Stimulated activated CD8-positive, alpha-beta memory T cell treated with anti-CD3 and anti-CD28 coated beads, Interleukin-7, amount 100 ng/mL, for 24 hours (primary cell): ENCODE data around the gene ARHGEF4.

Experiments
- DNase-seq: peaks from one replicate; pipeline ENCODE4 v3.0.0-alpha.2; 2020; ENCODE audit warnings: low read depth

The ARHGEF4 gene

GRCh38 chr2:131039535-131039907, 202.8 kb downstream of the ARHGEF4 start:
- no peak for DNase-seq

- no peak for DNase-seq
Measured at GRCh38 chr2:131039908-131040660, 203.4 kb downstream of the ARHGEF4 start.

DNA sequence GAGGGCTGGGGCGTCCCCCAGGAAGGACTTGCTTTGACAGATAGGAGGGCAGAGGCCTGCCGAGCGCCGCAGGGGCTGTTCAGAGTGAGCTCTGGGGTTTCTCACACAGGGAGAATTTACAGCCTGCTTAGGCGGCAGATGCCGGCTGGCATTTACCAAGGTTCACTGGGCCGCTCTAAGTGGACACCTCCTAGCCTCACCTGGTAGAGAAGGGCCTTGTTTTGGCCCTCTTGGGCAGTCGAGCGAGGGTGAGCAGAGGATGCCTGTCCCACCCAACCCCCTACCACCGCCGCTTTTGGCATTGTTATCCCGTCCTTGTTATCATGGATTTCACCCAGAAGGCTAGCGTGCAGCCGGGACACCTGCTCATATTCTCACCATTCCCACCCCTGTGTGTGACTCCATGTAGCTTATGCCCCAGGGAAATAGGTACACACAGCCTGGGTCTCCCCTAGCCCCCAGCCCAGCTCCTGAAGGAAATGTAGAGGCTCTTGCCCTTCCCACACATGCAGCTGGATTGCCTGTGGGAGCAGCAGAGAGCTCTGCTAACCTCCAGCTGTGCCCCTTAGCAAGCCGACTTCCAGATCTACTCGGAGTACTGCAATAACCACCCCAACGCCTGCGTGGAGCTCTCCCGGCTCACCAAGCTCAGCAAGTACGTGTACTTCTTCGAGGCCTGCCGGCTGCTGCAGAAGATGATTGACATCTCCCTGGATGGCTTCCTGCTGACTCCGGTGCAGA, 204.1 kb downstream of the ARHGEF4 start:
- no peak for DNase-seq

DNA sequence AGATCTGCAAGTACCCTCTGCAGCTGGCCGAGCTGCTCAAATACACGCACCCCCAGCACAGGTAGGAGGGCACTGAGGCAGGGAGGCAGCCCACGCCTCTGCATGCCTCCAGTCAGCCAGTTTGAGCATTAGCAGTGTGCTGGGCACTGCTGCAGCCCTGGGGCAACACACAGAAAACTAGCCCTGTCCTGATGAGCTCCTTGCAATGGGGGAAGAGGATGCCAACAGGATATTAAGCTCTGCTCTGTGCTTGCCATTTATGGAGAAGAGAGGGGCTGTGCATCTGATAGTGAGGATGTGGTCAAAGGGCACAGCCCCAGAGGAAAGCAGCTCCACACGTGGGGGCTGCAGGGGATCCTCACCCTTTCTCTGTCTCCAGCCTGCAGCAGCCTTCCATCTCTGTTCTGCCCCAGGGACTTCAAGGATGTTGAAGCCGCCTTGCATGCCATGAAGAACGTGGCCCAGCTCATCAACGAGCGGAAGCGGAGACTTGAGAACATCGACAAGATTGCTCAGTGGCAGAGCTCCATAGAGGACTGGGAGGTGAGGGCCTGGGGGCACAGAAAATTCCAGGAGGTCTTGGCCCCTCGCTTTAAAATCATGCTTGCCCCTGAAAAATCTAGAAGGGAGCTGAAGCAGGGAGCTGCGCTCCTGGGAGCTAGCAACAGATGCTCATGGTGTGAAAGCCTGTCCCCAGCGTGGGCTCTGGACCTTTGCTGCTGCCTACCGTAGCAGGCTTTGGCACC, 204.9 kb downstream of the ARHGEF4 start:
- DNase-seq: no peak

GRCh38 chr2:131042148-131042775, 205.5 kb downstream of the ARHGEF4 start:
- DNase-seq: no peak

- DNase-seq: no peak
Measured at GRCh38 chr2:131043199-131044074, 206.7 kb downstream of the ARHGEF4 start.

- DNase-seq: no peak
Measured at GRCh38 chr2:131044075-131044756, 207.5 kb downstream of the ARHGEF4 start.

- no peak for DNase-seq
Measured at GRCh38 chr2:131044757-131045150, 208.0 kb downstream of the ARHGEF4 start.

DNA sequence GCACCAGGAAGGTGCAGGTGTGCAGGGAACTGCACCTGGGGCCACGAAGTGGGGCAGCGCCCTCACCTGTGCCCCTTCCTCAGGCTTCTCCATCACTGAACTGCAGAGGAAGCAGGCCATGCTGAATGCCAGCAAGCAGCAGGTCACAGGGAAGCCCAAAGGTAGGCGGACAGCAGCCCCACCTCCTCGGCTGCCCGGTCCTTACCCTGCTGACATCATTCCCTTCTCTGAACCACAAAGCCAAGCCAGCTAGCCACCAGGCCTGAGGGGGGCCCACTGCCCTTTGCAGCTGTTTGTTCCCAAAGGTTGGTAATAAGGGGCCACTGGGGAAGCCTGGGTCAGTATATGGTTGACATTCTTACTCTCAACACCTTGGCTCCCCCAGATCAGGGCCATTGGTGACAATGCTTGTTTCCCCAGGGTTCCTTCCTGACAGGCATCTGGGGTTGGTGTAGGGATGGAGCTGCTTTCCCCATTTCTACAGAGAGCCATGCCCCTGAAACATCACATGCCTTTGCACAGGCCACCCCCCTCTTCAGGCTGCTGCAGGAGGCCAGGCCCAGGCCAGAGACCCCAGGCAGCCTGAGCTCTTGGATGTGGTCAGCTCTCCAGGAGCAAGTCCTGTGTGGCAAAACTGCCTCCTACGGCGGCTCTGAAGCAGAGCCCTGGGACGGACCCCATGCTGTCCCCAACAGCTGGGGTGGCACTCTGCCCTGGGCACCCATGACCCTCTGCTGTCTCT, 208.7 kb downstream of the ARHGEF4 start:
- DNase-seq: no peak

GRCh38 chr2:131046028-131046917, 209.6 kb downstream of the ARHGEF4 start:
- DNase-seq: no peak

DNA sequence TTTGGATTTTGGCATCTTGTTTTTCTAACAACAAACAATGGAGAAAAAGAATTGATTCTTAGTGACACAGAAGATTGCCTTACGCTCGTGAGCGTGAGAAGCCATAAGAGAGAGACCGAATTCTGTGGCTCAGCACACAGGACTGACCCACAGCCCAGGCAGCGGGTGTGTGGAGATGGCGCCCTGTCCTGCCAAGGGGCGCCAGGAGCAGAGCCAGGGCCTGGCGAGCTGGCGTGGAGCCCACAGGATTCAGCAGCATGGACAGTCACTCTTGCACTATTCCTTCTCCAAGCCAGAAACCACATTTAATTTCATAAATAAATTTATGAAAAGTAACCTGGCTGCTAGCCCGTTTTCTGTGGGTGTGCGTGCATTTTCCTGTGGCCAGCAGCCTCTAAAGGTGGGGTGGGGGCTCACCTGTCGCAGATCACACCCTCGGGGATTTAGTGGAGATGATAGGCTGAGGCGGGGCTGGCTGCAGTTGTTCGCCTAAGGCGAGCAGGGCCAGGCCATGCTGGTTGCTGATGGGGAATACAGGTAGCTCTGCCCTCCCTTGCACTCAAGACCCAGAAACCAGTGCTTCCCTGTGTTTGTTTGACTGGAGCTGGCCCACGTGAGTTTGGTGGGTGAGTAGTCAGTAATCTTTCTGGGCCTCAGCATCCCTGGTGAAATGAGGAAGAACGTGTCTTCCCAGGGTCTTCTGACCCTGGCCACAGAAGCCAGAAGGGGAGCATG, 210.4 kb downstream of the ARHGEF4 start:
- no peak for DNase-seq

GRCh38 chr2:131047920-131048560, 211.3 kb downstream of the ARHGEF4 start:
- no peak for DNase-seq

GRCh38 chr2:131048641-131049040, 211.9 kb downstream of the ARHGEF4 start:
- DNase-seq: no peak

GRCh38 chr2:131049150-131049718, 212.5 kb downstream of the ARHGEF4 start:
- no peak for DNase-seq

GRCh38 chr2:131050896-131051295, 214.2 kb downstream of the ARHGEF4 start:
- no peak for DNase-seq

DNA sequence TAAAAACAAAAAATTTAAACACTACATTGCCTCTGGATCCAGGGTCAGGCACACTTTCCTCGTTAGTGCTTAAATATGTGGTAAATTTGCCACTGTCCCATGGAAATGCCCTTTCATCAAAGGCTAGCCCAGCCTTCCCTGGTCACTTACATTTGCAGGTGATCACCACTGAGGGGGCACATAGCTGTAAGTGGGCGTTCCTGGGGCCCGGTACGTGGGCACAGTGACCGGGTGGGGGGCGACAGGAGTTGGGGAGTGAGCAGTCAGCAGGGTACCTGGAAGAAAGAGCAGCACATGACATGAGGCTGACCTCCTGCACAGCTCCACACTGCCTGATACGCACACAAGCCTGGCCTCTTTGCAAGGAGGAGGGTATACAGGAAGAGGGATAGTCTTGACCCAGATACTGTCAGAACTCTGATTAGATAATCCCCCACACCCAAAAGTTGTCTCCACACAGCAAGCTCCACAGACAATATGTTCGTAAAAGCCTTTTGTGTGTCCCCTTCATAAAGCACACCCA, 216.1 kb downstream of the ARHGEF4 start:
- DNase-seq: no peak

GRCh38 chr2:131054488-131054887, 217.8 kb downstream of the ARHGEF4 start:
- no peak for DNase-seq
